Measurements from ENCODE around the gene TRIP13. TPM values are rescaled to one million over a fixed set of nuclear protein-coding genes. Genes with fewer than 3 reads are reported as not detected.

TRIP13 gene
- total RNA-seq, 1 experiment from 2014 or later, result 42.6 TPM

- no peaks in the 10 kb centered on the region for H3K79me1 ChIP-seq (ENCODE audit: insufficient read depth, low read depth, low read length, poor library complexity, severe bottlenecking)
- H2AFZ ChIP-seq (ENCODE audit: low read length), result no peak overlapping the region
- Mint-ChIP-seq H3K27me3 (ENCODE audit: low read depth) (no peaks in the 10 kb centered on the region), H3K36me3 (ENCODE audit: insufficient read depth in 1 of 3, low read depth in 3 of 3) (peaks cover 36 to 67% (median 65%) of the 10 kb centered on the region in 3 experiments; a peak in 6 of 7 replicates), H3K27ac (no peak overlapping the region), H3K4me3 (no peak overlapping the region), H3K4me1 (no peaks in the 10 kb centered on the region), H3K9me3 (no peaks in the 10 kb centered on the region)
- H3K4me2 ChIP-seq (ENCODE audit: insufficient read depth, insufficient read length, low read length), result no peak overlapping the region
- H2BK120ac ChIP-seq (ENCODE audit: low read depth, low read length, poor library complexity, severe bottlenecking), result no peak overlapping the region
- no peak for TF ChIP-seq CTCF (conservative IDR thresholded peaks at IDR 0.05)
- H2AK5ac ChIP-seq (ENCODE audit: insufficient read length, low read length), result no peak overlapping the region
- no peak overlapping the region for H2BK12ac ChIP-seq (ENCODE audit: insufficient read length, low read depth, low read length)
- no peak overlapping the region for H3K4ac ChIP-seq (ENCODE audit: low read depth, low read length)
- no peak overlapping the region for H4K5ac ChIP-seq (ENCODE audit: insufficient read length, low read depth, low read length)
- no CpG with 5 or more reads among the region's 16 CpGs for WGBS (ENCODE audit: extremely low coverage, insufficient read length, low lambda C conversion rate)
- DNase-seq, result no peak
- no peak overlapping the region for H3K14ac ChIP-seq (ENCODE audit: insufficient read depth, low read length)
- H4K91ac ChIP-seq (ENCODE audit: insufficient read length, low read depth, low read length), result no peak overlapping the region
- no peak overlapping the region for H3K23ac ChIP-seq (ENCODE audit: insufficient read length, low read depth, low read length)
- no peak overlapping the region for H3K9ac ChIP-seq (ENCODE audit: extremely low read depth, insufficient read length, low read length)
- no peaks in the 10 kb centered on the region for H3K9me3 ChIP-seq (ENCODE audit: control insufficient read depth, low read depth, low read length)
- no peaks in the 10 kb centered on the region for H3K4me1 ChIP-seq (ENCODE audit: insufficient read depth, low read length)
- no peaks in the 10 kb centered on the region for H3K23me2 ChIP-seq (ENCODE audit: insufficient read length, low read depth, low read length, poor library complexity, severe bottlenecking)
- no peak overlapping the region for H2BK20ac ChIP-seq (ENCODE audit: low read depth, low read length, poor library complexity, severe bottlenecking)
- no peak overlapping the region for H3K27ac ChIP-seq (ENCODE audit: insufficient read length, low read depth, low read length)
- no peak overlapping the region for H4K8ac ChIP-seq (replicated peaks; ENCODE audit: insufficient read length, low read depth, low read length)
- H3T11ph ChIP-seq (ENCODE audit: low read length), result no peak overlapping the region
- no peak overlapping the region for H3K18ac ChIP-seq (ENCODE audit: insufficient read length, low read depth, low read length)
- H2BK5ac ChIP-seq (ENCODE audit: insufficient read length, low read length), result no peak overlapping the region
- no peak overlapping the region for H3K56ac ChIP-seq (ENCODE audit: insufficient read length, low read depth, low read length)
- no peak overlapping the region for H2BK15ac ChIP-seq (ENCODE audit: low read depth, low read length)
- no peaks in the 10 kb centered on the region for H3K79me2 ChIP-seq (ENCODE audit: insufficient read depth, low read length)
- no peaks in the 10 kb centered on the region for H4K20me1 ChIP-seq (ENCODE audit: control insufficient read depth, insufficient read depth, insufficient read length)
- no peaks in the 10 kb centered on the region for H3K27me3 ChIP-seq (ENCODE audit: insufficient read depth, low read length)
Measured at GRCh38 chr5:902129-902916, 9.6 kb downstream of the TRIP13 start.

Data from H9 (cell line).